K562 (cell line): Measurements from ENCODE around the gene ACHE. TPM values are rescaled to one million over a fixed set of nuclear protein-coding genes. Genes with fewer than 3 reads are reported as not detected.

Source experiments
- BCL6 ChIP-seq: fragments of 250-450 bp; sonication (Bioruptor Pico); IDR thresholded peaks from 2 replicates; pipeline ENCODE4 v1.4.0; 2020
- CBX1 ChIP-seq: sonication (generic); IDR thresholded peaks from 2 replicates; pipeline ENCODE4 v1.6.1; 2016; ENCODE audit warnings: antibody characterized with exemption, low read depth, mild to moderate bottlenecking
- CREM ChIP-seq: IDR thresholded peaks from 2 replicates; pipeline ENCODE4 v1.6.1; 2014; ENCODE audit warnings: antibody characterized with exemption, low read depth
- DPF2 ChIP-seq: fragments of 450-650 bp; IDR thresholded peaks from 2 replicates; pipeline ENCODE4 v1.6.1; 2016
- ETS2 ChIP-seq: IDR thresholded peaks from 2 replicates; pipeline ENCODE4 v1.6.1; 2016; ENCODE audit warnings: borderline replicate concordance, missing genetic modification characterization, mild to moderate bottlenecking, moderate library complexity, missing compliant biosample characterization; ENCODE audit not compliant: poor library complexity, severe bottlenecking
- GTF2E2 ChIP-seq: fragments of 200-800 bp; sonication (Bioruptor generic); IDR thresholded peaks from 2 replicates; pipeline ENCODE4 v1.6.1; 2016; ENCODE audit warnings: missing genetic modification characterization, missing compliant biosample characterization
- HMG20B ChIP-seq: fragments of 250-450 bp; sonication (Bioruptor Pico); IDR thresholded peaks from 2 replicates; pipeline ENCODE4 v1.5.0; 2021; ENCODE audit warnings: mild to moderate bottlenecking
- HMGN3 ChIP-seq: IDR thresholded peaks from 2 replicates; pipeline ENCODE4 v1.6.1; 2011; ENCODE audit warnings: borderline replicate concordance, low read depth, mild to moderate bottlenecking, mixed read lengths, low read length; ENCODE audit not compliant: insufficient read length; ENCODE audit errors: extremely low read depth
- HOXB6 ChIP-seq: fragments of 250-450 bp; sonication (Bioruptor Pico); IDR thresholded peaks from 2 replicates; pipeline ENCODE4 v1.5.1; 2022; ENCODE audit warnings: mild to moderate bottlenecking, borderline replicate concordance
- JUND ChIP-seq, 2 experiments: IDR thresholded peaks; 2 replicates in 1 of 2; 3 replicates in 1 of 2; pipeline ENCODE4 v1.6.1; 2011; ENCODE audit warnings: borderline replicate concordance in 2 of 2, low read depth in 2 of 2, low read length in 2 of 2, improper control_type of control experiment in 1 of 2, missing biosample characterization in 1 of 2, missing genetic modification characterization in 1 of 2, missing genetic modification reagents in 1 of 2
- MCM7 ChIP-seq, 2 experiments: fragments of 450-650 bp; IDR thresholded peaks; 2 replicates each; pipeline ENCODE4 v1.6.1; 2016 to 2018
- POLR2A ChIP-seq: fragments of 450-650 bp; conservative IDR thresholded peaks from 2 replicates; pipeline ENCODE4 v1.6.1; 2016
- RUNX1 ChIP-seq: sonication (generic); IDR thresholded peaks from 2 replicates; pipeline ENCODE4 v1.6.1; 2016; ENCODE audit warnings: antibody characterized with exemption, low read depth
- SMARCE1 ChIP-seq: fragments of 450-650 bp; IDR thresholded peaks from 2 replicates; pipeline ENCODE4 v1.7.1; 2016; ENCODE audit warnings: mild to moderate bottlenecking
- SMC3 ChIP-seq: conservative IDR thresholded peaks from 2 replicates; pipeline ENCODE4 v1.6.1; 2011; ENCODE audit warnings: low read depth, low read length, improper control_type of control experiment; ENCODE audit not compliant: insufficient read depth
- TAF15 ChIP-seq: fragments of 200-400 bp; formaldehyde crosslinking; IDR thresholded peaks from 2 replicates; pipeline ENCODE4 v1.6.1; 2017; ENCODE audit warnings: mild to moderate bottlenecking, low read depth, low read length, moderate library complexity
- TCF3 ChIP-seq: sonication (generic); formaldehyde crosslinking; IDR thresholded peaks from 2 replicates; pipeline ENCODE4 v1.4.0; 2020; ENCODE audit warnings: mild to moderate bottlenecking, missing genetic modification reagents
- ZBED1 ChIP-seq: IDR thresholded peaks from 2 replicates; pipeline ENCODE4 v1.6.1; 2014
- ZNF57 ChIP-seq: fragments of 450-650 bp; formaldehyde crosslinking; IDR thresholded peaks from 2 replicates; pipeline ENCODE4 v1.4.0; 2020; ENCODE audit warnings: mild to moderate bottlenecking, moderate library complexity
- polyA plus RNA-seq, 8 experiments: library from polyadenylated mRNA; depleted of rRNA in 4 of 8; stranded (reverse) in 5 of 8; unstranded in 3 of 8; fragments of >200 nt; fragmentation: Nextera tagmentation in 2 of 8; fragmentation: Illumina TruSeq in 1 of 8; extraction: Ambion mirVana in 2 of 8; extraction: Trizol in 1 of 8; gene quantifications; 2 replicates each; pipeline versions ENCODE4 v1.2.1 to v1.2.3, GENCODE V29; 2011 to 2014; ENCODE audit warnings: inconsistent platforms in 1 of 8, missing spikeins in 1 of 8
- total RNA-seq, 7 experiments: library from RNA; depleted of rRNA in 6 of 7; stranded (reverse); fragments of >200 nt in 6 of 7; fragmentation: Illumina TruSeq in 2 of 7; extraction: Trizol in 2 of 7; gene quantifications; 2 replicates each; pipeline versions ENCODE4 v1.2.1 to v1.2.3, GENCODE V29; 2011 to 2021; ENCODE audit warnings: low replicate concordance in 1 of 7
- TF ChIP-seq, protein P1 (sequence below): fragments of 250-450 bp; sonication (Bioruptor Pico); IDR thresholded peaks from 2 replicates; pipeline ENCODE4 v1.8.0; 2021; ENCODE audit warnings: mild to moderate bottlenecking, moderate library complexity
- TF ChIP-seq, protein P2 (sequence below): sonication (generic); formaldehyde crosslinking; IDR thresholded peaks from 2 replicates; pipeline ENCODE4 v1.8.0; 2022; ENCODE audit warnings: mild to moderate bottlenecking, missing genetic modification reagents
- TF ChIP-seq, protein P3 (sequence below): fragments of 250-450 bp; sonication (Bioruptor Pico); IDR thresholded peaks from 2 replicates; pipeline ENCODE4 v1.8.0; 2022; ENCODE audit warnings: inconsistent platforms, mild to moderate bottlenecking, moderate library complexity, borderline replicate concordance
- TF ChIP-seq, protein P4 (sequence below): fragments of 450-650 bp; formaldehyde crosslinking; IDR thresholded peaks from 2 replicates; pipeline ENCODE4 v1.4.0; 2020; ENCODE audit warnings: mild to moderate bottlenecking
- TF ChIP-seq, protein P5 (sequence below): sonication (generic); IDR thresholded peaks from 2 replicates; pipeline ENCODE4 v1.6.1; 2016

ACHE gene
- total and polyA plus RNA-seq, 9 of the 15 experiments (the other 6 are each of a cell fraction or from before 2014, with no cell fraction given): 0.04 to 8.8 (median 1.9) TPM

- no peak for TF ChIP-seq CBX1
- TF ChIP-seq GTF2E2 (tag): no peak
- TF ChIP-seq RUNX1: no peak
- TF ChIP-seq HMG20B (CRISPR knock-in tag): no peak
- TF ChIP-seq, protein P1, sequence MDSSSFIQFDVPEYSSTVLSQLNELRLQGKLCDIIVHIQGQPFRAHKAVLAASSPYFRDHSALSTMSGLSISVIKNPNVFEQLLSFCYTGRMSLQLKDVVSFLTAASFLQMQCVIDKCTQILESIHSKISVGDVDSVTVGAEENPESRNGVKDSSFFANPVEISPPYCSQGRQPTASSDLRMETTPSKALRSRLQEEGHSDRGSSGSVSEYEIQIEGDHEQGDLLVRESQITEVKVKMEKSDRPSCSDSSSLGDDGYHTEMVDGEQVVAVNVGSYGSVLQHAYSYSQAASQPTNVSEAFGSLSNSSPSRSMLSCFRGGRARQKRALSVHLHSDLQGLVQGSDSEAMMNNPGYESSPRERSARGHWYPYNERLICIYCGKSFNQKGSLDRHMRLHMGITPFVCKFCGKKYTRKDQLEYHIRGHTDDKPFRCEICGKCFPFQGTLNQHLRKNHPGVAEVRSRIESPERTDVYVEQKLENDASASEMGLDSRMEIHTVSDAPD (CRISPR knock-in tag): no peak
- TF ChIP-seq, protein P2, sequence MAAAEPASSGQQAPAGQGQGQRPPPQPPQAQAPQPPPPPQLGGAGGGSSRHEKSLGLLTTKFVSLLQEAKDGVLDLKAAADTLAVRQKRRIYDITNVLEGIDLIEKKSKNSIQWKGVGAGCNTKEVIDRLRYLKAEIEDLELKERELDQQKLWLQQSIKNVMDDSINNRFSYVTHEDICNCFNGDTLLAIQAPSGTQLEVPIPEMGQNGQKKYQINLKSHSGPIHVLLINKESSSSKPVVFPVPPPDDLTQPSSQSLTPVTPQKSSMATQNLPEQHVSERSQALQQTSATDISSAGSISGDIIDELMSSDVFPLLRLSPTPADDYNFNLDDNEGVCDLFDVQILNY: no peak
- TF ChIP-seq, protein P3, sequence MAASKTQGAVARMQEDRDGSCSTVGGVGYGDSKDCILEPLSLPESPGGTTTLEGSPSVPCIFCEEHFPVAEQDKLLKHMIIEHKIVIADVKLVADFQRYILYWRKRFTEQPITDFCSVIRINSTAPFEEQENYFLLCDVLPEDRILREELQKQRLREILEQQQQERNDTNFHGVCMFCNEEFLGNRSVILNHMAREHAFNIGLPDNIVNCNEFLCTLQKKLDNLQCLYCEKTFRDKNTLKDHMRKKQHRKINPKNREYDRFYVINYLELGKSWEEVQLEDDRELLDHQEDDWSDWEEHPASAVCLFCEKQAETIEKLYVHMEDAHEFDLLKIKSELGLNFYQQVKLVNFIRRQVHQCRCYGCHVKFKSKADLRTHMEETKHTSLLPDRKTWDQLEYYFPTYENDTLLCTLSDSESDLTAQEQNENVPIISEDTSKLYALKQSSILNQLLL (CRISPR knock-in tag): no peak
- peak; percentile 68 for TF ChIP-seq DPF2
- no peak for TF ChIP-seq HOXB6 (CRISPR knock-in tag)
- no peak for TF ChIP-seq JUND (IDR thresholded peaks at IDR 0.05; ENCODE audit: borderline replicate concordance, low read depth, low read length)
- TF ChIP-seq JUND (tag; IDR thresholded peaks at IDR 0.05; ENCODE audit: borderline replicate concordance, low read depth, low read length): no peak
- TF ChIP-seq TCF3 (CRISPR knock-in tag): no peak
- TF ChIP-seq HMGN3: no peak
- no peak for TF ChIP-seq ZNF57 (CRISPR knock-in tag)
- TF ChIP-seq, protein P4, sequence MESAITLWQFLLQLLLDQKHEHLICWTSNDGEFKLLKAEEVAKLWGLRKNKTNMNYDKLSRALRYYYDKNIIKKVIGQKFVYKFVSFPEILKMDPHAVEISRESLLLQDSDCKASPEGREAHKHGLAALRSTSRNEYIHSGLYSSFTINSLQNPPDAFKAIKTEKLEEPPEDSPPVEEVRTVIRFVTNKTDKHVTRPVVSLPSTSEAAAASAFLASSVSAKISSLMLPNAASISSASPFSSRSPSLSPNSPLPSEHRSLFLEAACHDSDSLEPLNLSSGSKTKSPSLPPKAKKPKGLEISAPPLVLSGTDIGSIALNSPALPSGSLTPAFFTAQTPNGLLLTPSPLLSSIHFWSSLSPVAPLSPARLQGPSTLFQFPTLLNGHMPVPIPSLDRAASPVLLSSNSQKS (CRISPR knock-in tag): no peak
- no peak for TF ChIP-seq SMC3
- peak; percentile 56; the same call in 1 of the 2 replicates for TF ChIP-seq POLR2A
- TF ChIP-seq ZBED1: no peak
- TF ChIP-seq, protein P5, sequence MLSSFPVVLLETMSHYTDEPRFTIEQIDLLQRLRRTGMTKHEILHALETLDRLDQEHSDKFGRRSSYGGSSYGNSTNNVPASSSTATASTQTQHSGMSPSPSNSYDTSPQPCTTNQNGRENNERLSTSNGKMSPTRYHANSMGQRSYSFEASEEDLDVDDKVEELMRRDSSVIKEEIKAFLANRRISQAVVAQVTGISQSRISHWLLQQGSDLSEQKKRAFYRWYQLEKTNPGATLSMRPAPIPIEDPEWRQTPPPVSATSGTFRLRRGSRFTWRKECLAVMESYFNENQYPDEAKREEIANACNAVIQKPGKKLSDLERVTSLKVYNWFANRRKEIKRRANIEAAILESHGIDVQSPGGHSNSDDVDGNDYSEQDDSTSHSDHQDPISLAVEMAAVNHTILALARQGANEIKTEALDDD: no peak
- no peak for TF ChIP-seq TAF15
- peak in 1 of 2 experiments; percentile 81; a peak in 2 of 4 replicates for TF ChIP-seq MCM7 (IDR thresholded peaks at IDR 0.05)
- no peak for TF ChIP-seq CREM
- TF ChIP-seq BCL6: no peak
- no peak for TF ChIP-seq ETS2 (tag)
- peak; percentile 74 for TF ChIP-seq SMARCE1
These were observed 55.1 kb downstream of the ACHE start (continued) for GRCh38 chr7:100840470-100841100.
